Measurements from ENCODE around the gene ZNF561. TPM values are rescaled to one million over a fixed set of nuclear protein-coding genes. Genes with fewer than 3 reads are reported as not detected.

Gene ZNF561
- total and polyA plus RNA-seq, 2 donors (not counting 3 experiments of a cell fraction or from before 2014, with no cell fraction given) = 22.8 to 44.9 TPM

DNA sequence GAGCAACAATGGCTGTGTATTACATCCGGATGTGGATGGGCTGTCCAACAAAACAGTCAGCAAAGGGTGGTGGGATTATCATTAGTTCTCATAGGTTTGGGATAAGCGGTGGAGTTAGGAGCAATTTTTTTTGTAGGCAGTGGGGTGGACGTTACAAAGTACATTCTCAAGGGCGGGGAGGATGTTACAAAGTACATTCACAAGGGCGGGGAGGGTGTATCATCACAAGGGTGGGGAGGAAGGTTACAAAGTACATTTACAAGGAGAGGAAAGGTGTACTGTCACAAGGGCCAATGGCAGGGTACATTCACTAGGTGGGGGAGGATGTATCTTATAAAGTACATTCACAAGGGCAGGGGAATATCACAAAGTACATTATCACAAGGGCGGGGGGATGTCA, 20.8 kb upstream of the ZNF561 start:
- Histone ChIP-seq H3K36me3 (ENCODE audit: control insufficient read depth in 2 of 2, extremely low read depth in 1 of 2, insufficient read depth in 2 of 2, low read length in 2 of 2) (no peaks in the 10 kb centered on the region), H3K4me2 (ENCODE audit: insufficient read depth, low read length) (no peak overlapping the region), H4K20me1 (replicated peaks; ENCODE audit: control insufficient read depth, extremely low read depth, insufficient read depth, low read length) (no peaks in the 10 kb centered on the region), H3K27ac (ENCODE audit: insufficient read depth, low read depth, low read length) (no peak overlapping the region), H3K4me3 (replicated peaks in 1 of 3; ENCODE audit: insufficient read depth in 1 of 3, low read depth in 1 of 3, low read length in 3 of 3) (no peak overlapping the region), H3K27me3 (ENCODE audit: control insufficient read depth in 2 of 2, insufficient read depth in 2 of 2, low read length in 2 of 2) (no peaks in the 10 kb centered on the region), H3K79me2 (ENCODE audit: control insufficient read depth, insufficient read depth, low read length) (no peaks in the 10 kb centered on the region), H3K9ac (replicated peaks; ENCODE audit: extremely low read depth, insufficient read depth, low read length) (no peak overlapping the region), H3K9me1 (replicated peaks; ENCODE audit: control insufficient read depth, extremely low read depth, insufficient read depth, low read length) (no peaks in the 10 kb centered on the region), H3K9me3 (replicated peaks; ENCODE audit: control insufficient read depth, insufficient read depth, low read length) (no peaks in the 10 kb centered on the region), H2AFZ (ENCODE audit: low read depth, low read length) (no peak overlapping the region), H3K4me1 (ENCODE audit: control insufficient read depth, extremely low read depth, insufficient read depth, low read length) (no peaks in the 10 kb centered on the region)
- BruUV-seq (replicated peaks) = no TSS peak
- ChIA-PET CTCF (no interaction called here), POLR2A (no interaction called here)
- intact Hi-C loops (cut with micrococcal nuclease) = no loop called here
- FAIRE-seq (no peak), DNase-seq (ENCODE audit: low read depth, low spot score) (no peak)
- TF ChIP-seq, protein P1, sequence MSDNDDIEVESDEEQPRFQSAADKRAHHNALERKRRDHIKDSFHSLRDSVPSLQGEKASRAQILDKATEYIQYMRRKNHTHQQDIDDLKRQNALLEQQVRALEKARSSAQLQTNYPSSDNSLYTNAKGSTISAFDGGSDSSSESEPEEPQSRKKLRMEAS (IDR thresholded peaks at IDR 0.05; ENCODE audit: insufficient read depth, insufficient read length) = no peak
- no peak for TF ChIP-seq POLR2A (IDR thresholded peaks at IDR 0.05; ENCODE audit: low read depth, low read length)
- no peak for TF ChIP-seq POLR2AphosphoS5 (IDR thresholded peaks at IDR 0.05; ENCODE audit: insufficient read depth, low read depth, low read length)
- no peak for TF ChIP-seq JUN (IDR thresholded peaks at IDR 0.05; ENCODE audit: borderline replicate concordance, insufficient read depth, insufficient read length, low read depth)
- TF ChIP-seq, protein P2, sequence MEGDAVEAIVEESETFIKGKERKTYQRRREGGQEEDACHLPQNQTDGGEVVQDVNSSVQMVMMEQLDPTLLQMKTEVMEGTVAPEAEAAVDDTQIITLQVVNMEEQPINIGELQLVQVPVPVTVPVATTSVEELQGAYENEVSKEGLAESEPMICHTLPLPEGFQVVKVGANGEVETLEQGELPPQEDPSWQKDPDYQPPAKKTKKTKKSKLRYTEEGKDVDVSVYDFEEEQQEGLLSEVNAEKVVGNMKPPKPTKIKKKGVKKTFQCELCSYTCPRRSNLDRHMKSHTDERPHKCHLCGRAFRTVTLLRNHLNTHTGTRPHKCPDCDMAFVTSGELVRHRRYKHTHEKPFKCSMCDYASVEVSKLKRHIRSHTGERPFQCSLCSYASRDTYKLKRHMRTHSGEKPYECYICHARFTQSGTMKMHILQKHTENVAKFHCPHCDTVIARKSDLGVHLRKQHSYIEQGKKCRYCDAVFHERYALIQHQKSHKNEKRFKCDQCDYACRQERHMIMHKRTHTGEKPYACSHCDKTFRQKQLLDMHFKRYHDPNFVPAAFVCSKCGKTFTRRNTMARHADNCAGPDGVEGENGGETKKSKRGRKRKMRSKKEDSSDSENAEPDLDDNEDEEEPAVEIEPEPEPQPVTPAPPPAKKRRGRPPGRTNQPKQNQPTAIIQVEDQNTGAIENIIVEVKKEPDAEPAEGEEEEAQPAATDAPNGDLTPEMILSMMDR (IDR thresholded peaks at IDR 0.05; ENCODE audit: extremely low read depth in 1 of 2, insufficient read depth in 1 of 2, low read depth in 1 of 2, low read length in 2 of 2) = no peak
- TF ChIP-seq FOS (IDR thresholded peaks at IDR 0.05; ENCODE audit: borderline replicate concordance, insufficient read depth, low read length) = no peak
- no peak for TF ChIP-seq GATA2 (IDR thresholded peaks at IDR 0.05; ENCODE audit: insufficient read depth, insufficient read length, low read depth, low read length)
- no peak for TF ChIP-seq MYC (IDR thresholded peaks at IDR 0.05; ENCODE audit: low read depth, low read length)
- TF ChIP-seq EZH2 (IDR thresholded peaks at IDR 0.05; ENCODE audit: borderline replicate concordance, low read depth, low read length, severe bottlenecking) = no peak
- dilution Hi-C loops (cut with MboI; ENCODE audit: extremely low pct_ligation_motif_present, low sequenced_read_pairs) = no loop called here

Data from endothelial cell of umbilical vein (primary cell).